Measurements from ENCODE around the gene RAP2A. TPM values are rescaled to one million over a fixed set of nuclear protein-coding genes. Genes with fewer than 3 reads are reported as not detected.

The RAP2A gene
- total RNA-seq (2014; rRNA removed; shearing (Covaris generic)) (8.2 and 9.2 TPM in 2 replicates), total RNA-seq (2022) (15.4 and 15.9 TPM in 2 replicates), Bru-seq, nascent RNA (percentile 59 among the genes with signal in this experiment), BruChase-seq, experiment 1, labeled RNA remaining after a 6-hour chase (percentile 65 among the genes with signal in this experiment), BruChase-seq, experiment 2, labeled RNA remaining after a 2-hour chase (percentile 70 among the genes with signal in this experiment)
- long read RNA-seq, full-length matches to known transcripts, result 10 of 13 reads
- long read RNA-seq, partial matches to known transcripts, result 0 of 13 reads
- long read RNA-seq, other reads (novel, unspliced or antisense), result 3 of 13 reads

DNA sequence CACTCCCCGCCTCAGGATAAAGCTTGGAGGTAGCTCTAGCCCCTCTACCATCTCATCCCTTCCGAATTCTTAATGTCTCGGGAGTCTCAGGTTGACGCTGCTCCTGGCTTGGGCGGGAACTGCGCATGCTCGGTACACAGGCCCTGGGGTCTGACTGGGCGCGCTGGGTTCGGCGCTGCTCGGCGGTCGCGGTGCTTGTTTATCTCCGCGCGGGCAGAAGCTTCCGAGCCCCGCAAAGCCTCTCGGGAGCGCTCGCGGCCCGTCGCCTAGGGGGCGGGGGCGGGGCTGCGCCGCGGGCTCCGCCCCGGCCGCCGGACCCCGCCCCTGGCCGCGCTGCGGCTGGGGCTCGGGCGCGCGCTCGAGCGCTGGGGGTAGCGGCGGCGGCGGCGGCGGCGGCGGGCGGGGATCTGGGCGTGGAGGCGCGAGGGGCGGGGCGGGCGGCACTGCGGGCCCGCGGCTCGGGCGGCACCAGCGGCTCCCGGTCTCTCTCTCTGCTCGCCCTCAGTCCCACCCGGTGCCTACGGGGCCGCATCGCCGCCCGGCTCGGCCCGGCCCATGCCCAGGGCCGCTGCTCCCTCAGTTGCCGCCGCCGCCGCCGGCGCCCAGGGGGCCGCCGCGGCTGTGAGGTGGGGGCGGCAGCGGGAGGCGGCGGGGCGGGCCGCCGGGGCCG lies at the start of gene RAP2A:
RAP2A (plus strand) TSS at position 443 of the 670 bp plus-strand sequence. CDS start 302 bp downstream, outside the sequence.
- H2AFZ ChIP-seq (ENCODE audit: low read length), result peak within 1 kb of the TSS; percentile 93

DNA sequence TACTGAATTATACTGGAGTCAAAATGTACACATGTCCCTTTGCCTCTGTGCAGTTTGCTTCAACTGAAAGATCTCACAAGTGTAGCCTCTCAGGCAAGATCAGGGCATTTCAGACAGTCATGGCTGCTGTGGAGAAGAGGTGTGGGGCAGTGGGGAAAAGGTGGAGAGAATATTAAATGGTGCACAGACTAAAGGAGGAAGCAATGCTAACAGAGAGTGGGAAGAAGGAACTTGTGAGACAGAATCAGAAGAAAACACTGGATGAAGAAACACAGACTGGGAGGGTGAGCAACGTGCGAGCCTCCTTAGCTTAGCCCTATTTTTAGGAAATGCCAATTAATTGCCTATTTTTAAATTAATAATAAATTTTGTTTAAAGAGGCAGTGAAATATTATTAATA lies 49.6 kb upstream of the RAP2A start:
- Histone ChIP-seq H4K20me1 (ENCODE audit: insufficient read depth, low read length) (no peaks in the 10 kb centered on the region), H3K4me2 (ENCODE audit: low read length) (no peak overlapping the region), H3K9me2 (ENCODE audit: insufficient read depth, low read length) (no peaks in the 10 kb centered on the region), H3K9me3 (ENCODE audit: low read length) (no peaks in the 10 kb centered on the region), H3K27ac (ENCODE audit: low read depth, low read length, poor library complexity, severe bottlenecking) (no peak overlapping the region), H3K4me3 (ENCODE audit: low read depth, low read length, poor library complexity, severe bottlenecking) (no peak overlapping the region), H2AFZ (ENCODE audit: low read length) (no peak overlapping the region), H3K4me1 (ENCODE audit: insufficient read depth, low read length, poor library complexity, severe bottlenecking) (no peaks in the 10 kb centered on the region), H3K79me2 (ENCODE audit: insufficient read depth, low read depth, low read length) (no peaks in the 10 kb centered on the region), H3K36me3 (ENCODE audit: insufficient read depth, low read length) (no peaks in the 10 kb centered on the region)
- no peak for DNase-seq (ENCODE audit: low spot score)
- ChIA-PET POLR2A (no interaction called here), CTCF (ENCODE audit: unreplicated experiment) (no interaction called here)
- intact Hi-C loops (cut with micrococcal nuclease; ENCODE audit: unreplicated experiment), result no loop called here
- TF ChIP-seq, protein P1, sequence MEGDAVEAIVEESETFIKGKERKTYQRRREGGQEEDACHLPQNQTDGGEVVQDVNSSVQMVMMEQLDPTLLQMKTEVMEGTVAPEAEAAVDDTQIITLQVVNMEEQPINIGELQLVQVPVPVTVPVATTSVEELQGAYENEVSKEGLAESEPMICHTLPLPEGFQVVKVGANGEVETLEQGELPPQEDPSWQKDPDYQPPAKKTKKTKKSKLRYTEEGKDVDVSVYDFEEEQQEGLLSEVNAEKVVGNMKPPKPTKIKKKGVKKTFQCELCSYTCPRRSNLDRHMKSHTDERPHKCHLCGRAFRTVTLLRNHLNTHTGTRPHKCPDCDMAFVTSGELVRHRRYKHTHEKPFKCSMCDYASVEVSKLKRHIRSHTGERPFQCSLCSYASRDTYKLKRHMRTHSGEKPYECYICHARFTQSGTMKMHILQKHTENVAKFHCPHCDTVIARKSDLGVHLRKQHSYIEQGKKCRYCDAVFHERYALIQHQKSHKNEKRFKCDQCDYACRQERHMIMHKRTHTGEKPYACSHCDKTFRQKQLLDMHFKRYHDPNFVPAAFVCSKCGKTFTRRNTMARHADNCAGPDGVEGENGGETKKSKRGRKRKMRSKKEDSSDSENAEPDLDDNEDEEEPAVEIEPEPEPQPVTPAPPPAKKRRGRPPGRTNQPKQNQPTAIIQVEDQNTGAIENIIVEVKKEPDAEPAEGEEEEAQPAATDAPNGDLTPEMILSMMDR (conservative IDR thresholded peaks at IDR 0.05; ENCODE audit: low read length), result no peak
- TF ChIP-seq EZH2phosphoT487 (IDR thresholded peaks at IDR 0.05; ENCODE audit: borderline replicate concordance, low read depth, low read length), result no peak
- BruUV-seq (replicated peaks), result no TSS peak

More for the DNA sequence above, at the start of gene RAP2A:
- Histone ChIP-seq H3K36me3 (ENCODE audit: insufficient read depth, low read length) (no peaks in the 10 kb centered on the region), H3K4me1 (ENCODE audit: insufficient read depth, low read length, poor library complexity, severe bottlenecking) (peaks cover 20% of the 10 kb centered on the region), H3K4me3 (ENCODE audit: low read depth, low read length, poor library complexity, severe bottlenecking) (peak within 1 kb of the TSS; percentile 85), H3K4me2 (ENCODE audit: low read length) (peak within 1 kb of the TSS; percentile 98), H3K9me3 (ENCODE audit: low read length) (no peaks in the 10 kb centered on the region), H3K27ac (ENCODE audit: low read depth, low read length, poor library complexity, severe bottlenecking) (peak within 1 kb of the TSS; percentile 91), H4K20me1 (ENCODE audit: insufficient read depth, low read length) (no peaks in the 10 kb centered on the region), H3K79me2 (ENCODE audit: insufficient read depth, low read depth, low read length) (peaks cover 28% of the 10 kb centered on the region; the same call in 1 of the 2 replicates), H3K9me2 (ENCODE audit: insufficient read depth, low read length) (no peaks in the 10 kb centered on the region)
- BruUV-seq (replicated peaks), result no TSS peak
- intact Hi-C loops (cut with micrococcal nuclease; ENCODE audit: unreplicated experiment), result loop anchor here (2.0 to 10.0 kb wide), 3 partner anchors 209 to 1141 kb away; partner anchors contain the start of genes IPO5 and STK24
- ChIA-PET CTCF (ENCODE audit: unreplicated experiment) (no interaction called here), POLR2A (interaction anchor here (1.2 to 1.5 kb wide), 3 partner anchors 8 to 208 kb away, joined by 4 to 5 read pairs (median 5); no protein-coding TSS in a partner anchor)
- DNase-seq (ENCODE audit: low spot score), result peak; percentile 84
- TF ChIP-seq EZH2phosphoT487 (IDR thresholded peaks at IDR 0.05; ENCODE audit: borderline replicate concordance, low read depth, low read length), result no peak
- TF ChIP-seq, protein P1 (conservative IDR thresholded peaks at IDR 0.05; ENCODE audit: low read length), result no peak

Measured in OCI-LY7 (cell line).